ENCODE measurements around the gene PLA2G4F.

PLA2G4F gene, protein sequence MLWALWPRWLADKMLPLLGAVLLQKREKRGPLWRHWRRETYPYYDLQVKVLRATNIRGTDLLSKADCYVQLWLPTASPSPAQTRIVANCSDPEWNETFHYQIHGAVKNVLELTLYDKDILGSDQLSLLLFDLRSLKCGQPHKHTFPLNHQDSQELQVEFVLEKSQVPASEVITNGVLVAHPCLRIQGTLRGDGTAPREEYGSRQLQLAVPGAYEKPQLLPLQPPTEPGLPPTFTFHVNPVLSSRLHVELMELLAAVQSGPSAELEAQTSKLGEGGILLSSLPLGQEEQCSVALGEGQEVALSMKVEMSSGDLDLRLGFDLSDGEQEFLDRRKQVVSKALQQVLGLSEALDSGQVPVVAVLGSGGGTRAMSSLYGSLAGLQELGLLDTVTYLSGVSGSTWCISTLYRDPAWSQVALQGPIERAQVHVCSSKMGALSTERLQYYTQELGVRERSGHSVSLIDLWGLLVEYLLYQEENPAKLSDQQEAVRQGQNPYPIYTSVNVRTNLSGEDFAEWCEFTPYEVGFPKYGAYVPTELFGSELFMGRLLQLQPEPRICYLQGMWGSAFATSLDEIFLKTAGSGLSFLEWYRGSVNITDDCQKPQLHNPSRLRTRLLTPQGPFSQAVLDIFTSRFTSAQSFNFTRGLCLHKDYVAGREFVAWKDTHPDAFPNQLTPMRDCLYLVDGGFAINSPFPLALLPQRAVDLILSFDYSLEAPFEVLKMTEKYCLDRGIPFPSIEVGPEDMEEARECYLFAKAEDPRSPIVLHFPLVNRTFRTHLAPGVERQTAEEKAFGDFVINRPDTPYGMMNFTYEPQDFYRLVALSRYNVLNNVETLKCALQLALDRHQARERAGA

DNA sequence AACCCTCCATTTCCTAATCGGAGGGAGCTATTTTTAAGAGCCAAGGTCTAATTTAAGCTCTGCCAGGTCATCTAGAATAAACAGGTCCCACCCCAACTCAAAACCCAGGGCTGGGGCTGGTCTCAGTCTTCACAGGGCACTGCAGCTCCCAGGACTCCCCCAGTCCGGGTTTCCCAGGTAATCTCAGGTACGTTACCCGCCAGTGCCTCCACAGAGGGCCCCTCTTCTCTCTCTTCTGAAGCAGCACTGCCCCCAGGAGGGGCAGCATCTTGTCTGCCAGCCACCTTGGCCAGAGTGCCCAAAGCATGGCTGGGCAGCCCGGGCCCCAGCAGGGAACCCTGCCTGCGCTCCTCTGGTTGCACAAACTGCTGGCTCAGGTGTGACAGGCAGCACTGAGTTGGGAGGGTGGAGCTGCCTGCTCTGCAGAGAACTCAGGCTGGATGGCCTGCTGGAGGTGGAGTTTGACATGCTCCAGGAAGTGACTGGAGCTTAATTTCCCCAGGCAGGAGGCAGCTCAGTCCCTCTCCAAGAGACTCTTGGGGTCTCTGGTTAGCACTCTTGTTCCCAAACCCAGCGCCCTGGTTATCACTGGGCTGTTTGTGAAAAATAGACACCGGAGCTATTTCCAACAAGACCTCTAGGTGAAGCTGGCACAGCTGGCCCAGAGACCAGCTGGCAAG lies at the start of gene PLA2G4F:
TSS of gene PLA2G4F (minus strand) at position 394 of the 680 bp plus-strand sequence. CDS start at position 307, 87 bp downstream.
- no peak for DNase-seq

DNA sequence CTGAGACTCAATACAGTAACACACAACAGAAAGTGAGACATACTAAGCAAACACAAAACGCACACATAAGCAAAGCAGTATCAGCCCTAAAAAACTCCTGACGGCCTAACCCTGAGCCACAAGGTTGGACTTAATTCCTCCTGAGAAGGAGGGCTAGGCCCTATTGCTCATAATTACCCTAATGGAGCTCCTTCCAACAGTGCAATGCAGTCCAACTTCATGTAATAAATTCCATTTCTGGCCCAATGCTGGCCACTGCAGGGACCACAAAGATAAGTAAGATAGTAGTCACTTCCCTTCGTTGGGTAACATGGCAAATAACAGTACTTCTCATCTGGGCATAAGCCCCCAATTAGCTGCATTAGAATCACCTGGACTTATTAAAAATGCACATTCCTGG lies 47.5 kb upstream of the PLA2G4F start:
- DNase-seq: no peak

DNA sequence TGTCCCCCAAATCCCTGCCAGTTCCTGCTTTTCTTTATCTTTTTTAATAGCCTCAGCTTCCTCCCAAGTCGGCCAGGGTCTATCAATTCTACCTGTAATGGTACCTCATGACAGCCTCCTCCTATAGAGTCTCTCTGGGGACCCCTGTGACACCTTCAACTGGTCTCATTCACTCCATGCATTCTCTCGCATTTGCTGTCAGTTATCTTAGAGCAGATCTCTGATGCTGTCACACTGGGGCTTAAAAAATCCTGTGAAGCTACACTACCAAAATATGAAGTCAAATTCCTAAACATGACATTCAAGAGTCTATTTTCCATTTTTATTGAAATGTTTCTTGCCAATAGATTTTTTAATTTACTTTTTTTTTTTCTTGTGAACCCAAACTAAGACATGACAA lies 46.2 kb upstream of the PLA2G4F start:
- no peak for DNase-seq

DNA sequence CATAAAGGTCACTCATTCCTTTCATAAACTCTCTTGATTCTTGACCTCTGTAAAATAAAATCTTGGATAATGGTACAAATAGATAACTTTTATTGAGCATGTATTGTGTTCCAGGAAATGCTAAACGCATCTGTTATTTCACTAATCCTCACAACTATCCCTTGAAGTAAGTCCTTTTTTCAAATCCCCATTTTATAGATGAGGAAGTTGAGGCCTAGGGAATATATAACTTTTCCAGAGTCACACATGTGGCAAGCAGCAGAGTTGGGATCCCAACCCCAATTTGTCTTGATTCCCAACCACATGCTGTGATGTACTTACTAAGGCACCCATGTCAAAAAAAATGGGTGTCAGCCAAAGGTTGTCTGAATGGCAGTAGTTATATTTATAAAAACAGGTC lies 45.4 kb upstream of the PLA2G4F start:
- DNase-seq: no peak

DNA sequence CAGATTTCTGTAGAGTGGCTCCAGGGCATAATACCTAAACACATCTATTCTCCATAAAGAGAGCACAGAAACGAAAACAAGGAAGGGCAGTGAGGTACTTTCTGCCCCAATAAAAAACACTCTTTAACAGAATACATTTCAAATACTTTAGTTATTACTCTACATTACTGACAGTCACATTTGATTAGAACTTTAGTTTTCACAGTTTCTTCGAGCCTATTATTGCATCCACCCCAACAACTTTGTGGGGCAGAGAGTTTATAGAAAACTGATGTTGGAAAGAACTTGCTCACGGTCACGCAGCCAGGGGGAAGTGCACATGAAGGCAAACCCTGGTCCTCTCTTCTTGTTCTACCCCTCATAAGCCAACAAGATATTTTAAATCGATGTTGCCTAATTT lies 42.7 kb upstream of the PLA2G4F start:
- DNase-seq: no peak

DNA sequence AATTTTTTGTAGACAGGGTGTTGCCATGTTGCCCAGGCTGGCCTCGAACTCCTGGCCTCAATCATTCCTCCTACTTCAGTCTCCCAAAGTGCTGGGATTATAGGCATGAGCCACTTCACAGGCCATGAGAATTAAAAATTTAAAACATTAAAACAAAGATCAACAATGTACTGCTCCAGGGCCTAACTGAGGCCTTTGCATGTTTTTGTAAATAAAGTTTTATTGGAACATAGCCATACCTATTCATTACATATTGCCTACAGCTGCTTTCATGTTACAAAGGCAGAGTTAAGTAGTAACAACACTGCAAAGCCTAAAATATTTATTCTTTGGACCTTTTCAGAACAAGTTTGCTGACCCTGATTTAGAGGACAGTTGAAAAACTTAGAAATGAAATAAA lies 42.1 kb upstream of the PLA2G4F start:
- DNase-seq: no peak

DNA sequence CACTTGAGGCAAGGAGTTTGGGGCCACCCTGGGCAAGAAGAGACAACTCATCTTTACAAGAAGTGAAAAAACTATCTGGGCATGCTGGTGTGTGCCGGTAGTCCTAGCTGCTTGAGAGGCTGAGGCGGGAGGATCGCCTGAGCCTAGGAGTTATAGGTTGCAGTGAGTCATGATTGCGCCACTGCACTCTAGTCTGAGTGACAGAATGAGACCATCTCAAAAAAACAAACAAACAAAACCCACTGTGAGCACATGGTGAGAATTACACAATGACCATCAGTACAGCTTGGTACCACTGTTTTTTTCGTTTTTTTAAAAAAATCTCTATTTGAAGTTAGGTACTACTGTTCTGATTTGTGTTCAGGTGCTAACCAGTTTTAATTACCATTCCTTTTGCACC lies 38.1 kb upstream of the PLA2G4F start:
- DNase-seq: no peak

DNA sequence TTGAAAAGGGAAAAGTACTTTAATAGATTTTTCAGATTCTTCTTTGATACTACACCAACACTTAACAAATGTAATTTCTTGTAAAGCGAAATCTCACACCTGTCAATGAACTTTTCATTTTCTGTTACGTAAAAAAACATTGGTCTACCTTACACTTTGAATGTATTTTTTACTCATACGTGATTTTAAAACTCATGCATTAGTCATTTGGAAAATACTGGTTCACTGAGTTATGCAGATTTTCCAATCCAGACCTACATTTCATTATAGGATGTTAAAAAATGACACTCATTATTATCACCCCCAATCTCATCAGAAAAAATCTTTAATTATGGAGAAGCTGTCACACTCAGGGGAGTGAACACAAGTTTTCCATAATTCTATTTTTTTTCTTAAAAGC lies 36.9 kb upstream of the PLA2G4F start:
- no peak for DNase-seq

DNA sequence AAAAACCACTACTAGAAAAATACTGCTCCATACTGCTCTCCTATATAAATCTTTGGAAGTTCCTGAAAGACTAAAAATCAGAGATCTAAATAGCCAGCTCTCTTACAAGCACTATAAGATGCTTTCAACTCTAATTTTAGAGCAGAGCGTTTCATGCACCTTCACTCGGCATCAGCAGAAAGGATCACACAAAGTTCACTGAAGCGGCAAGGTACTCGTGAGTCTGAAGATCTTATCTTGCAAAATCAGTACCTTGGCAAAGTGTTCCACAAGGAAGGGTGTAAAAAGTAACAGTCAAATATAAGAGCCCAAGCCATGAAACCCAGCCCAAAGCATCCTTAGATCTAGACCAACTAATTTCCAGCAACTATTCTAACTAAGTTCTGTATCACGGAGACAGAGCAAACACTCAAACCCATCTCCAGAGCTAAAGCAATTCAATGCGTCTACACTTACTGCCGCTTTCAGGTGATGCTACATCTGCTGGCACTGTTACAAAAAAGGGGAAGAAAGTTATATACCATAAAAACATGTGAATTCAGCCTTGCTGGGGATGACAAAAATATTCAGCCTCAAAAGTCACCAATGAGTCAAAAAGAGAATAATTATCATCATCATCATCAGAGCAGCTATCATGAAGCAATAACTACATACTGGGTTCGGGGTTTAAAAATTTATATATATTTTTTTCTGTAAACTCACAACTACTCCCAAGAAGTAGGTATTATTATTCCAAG lies 35.3 kb upstream of the PLA2G4F start:
- no peak for DNase-seq

DNA sequence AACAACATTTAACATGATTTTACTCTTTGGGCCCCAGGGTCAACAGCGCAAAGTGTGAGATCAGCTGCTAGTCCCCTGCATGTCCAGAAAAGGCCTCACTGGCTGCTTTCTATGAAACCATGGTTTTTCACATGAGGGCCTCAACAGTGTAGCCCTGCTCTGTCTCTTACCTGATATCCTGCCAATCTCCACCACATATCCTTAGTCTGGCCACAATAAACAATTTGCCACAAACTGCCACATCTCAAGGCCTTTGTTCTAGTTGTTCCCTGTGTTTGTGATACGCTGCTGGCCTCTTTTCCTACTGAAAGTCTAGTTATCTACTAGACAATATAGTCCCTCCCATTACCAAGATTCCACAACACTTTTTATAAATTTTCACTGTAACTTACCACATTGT lies 33.9 kb upstream of the PLA2G4F start:
- no peak for DNase-seq

DNA sequence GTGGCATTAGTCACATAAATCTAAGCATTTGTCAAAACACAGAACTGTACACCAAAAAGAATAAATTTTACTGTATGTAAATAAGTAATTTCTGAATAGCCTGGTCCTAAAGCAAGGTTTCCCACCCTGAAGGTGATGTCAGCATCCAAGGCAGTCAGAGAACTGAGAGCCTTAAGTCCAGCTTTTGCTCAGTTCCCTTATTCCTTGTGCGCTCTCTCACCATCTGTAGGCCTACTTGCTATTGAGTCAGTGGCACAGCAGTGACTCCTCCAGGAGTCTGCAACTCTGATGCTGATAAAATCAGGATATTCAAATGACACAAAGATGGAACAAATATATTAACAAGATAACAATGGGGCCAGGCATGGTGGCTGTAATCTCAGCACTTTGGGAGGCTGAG lies 29.4 kb upstream of the PLA2G4F start:
- no peak for DNase-seq

DNA sequence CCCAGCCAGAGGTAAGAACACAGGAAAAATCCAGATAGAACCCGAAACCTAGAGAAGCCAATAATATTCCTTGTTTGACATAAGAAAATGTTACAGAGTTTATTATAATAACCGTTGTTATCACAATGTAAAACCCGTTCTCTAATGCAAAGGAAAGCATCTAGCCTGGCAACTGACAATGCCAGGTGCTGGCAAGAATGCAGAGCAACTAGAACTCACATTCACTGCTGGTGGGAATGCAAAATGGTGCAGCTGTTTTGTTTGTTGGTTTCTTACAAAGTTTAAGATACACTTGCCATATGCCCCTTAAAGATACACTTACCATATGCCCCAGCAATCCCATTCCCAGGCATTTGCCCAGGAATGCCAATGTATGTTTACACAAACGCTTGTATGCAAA lies 28.3 kb upstream of the PLA2G4F start:
- no peak for DNase-seq

DNA sequence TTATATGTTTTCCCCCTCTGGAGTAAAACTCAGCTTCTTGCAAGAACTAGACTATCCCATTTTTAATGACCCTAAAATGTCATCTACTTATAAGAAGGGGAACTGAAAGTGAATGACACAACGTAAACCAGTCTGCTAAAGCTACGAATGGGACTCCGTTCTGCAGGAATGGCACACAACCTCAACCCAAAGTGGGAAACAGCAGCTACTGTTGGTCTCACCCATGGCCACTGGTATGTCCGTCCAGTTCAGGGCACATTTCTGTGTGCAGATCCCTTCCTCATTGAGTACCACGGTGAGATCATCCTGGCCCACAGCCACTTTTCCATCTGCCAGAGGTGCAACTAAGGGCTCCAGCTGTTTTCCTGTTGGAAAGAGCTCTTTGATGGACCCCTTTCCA lies 27.9 kb upstream of the PLA2G4F start:
- no peak for DNase-seq

DNA sequence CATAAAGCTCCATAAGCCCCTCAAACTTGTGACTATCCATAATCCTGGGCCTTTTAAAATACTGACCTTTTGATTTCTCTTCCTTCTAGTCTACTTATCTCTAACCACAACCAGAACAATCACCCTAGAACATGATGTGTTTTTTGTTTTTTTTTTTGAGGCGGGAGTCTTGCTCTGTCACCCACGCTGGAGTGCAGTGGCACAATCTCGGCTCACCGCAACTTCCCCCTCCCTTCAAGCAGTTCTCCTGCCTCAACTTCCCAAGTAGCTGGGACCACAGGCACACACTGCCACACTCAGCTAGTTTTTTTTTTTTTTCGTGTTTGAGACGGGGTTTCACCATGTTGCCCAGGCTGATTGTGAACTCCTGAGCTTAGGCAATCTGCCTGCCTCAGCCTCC lies 26.5 kb upstream of the PLA2G4F start:
- DNase-seq: no peak

DNA sequence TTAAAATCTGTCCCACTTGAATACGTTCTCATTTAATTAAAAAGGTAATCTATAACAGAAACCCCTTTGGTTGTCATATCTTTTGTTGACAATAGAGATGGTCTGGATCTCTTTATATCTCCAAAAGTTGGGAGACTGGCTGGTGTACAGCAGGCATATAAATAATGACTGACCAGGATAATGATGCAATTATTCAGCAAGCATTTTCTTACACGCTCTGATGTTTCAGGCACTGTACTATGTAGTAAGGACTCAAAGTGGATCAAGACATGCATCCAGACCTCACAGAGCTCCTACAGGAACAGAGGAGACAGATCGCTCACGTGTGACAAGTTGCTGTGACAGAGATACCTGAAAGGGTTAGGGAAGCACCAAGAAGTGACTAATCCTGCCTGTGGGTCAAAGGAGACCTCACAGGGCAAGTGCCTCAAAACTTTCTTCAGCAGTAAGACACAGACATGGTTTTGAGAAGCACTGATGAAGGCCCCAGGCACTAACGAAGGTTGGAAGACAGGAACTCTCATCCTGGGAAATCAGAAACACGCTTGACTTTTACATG lies 26.0 kb upstream of the PLA2G4F start:
- no peak for DNase-seq

DNA sequence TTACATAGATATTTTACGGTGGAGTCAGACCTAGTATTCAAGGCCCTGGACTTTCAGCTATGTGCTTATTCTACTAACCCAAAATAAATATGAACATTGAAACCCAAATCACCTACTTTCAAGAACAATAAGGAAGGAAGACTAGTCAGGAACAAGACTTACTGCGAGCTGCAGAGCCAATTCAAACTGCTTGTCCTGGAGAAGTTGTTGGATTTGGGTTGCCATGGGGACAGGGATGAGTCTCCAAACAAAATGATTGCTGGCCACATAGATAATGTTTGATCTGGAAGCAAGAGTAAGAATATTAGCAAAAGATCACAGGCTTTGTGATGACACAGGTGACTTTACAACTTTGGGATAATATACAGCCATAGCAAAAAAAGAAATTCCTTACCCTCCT lies 21.6 kb upstream of the PLA2G4F start:
- no peak for DNase-seq

DNA sequence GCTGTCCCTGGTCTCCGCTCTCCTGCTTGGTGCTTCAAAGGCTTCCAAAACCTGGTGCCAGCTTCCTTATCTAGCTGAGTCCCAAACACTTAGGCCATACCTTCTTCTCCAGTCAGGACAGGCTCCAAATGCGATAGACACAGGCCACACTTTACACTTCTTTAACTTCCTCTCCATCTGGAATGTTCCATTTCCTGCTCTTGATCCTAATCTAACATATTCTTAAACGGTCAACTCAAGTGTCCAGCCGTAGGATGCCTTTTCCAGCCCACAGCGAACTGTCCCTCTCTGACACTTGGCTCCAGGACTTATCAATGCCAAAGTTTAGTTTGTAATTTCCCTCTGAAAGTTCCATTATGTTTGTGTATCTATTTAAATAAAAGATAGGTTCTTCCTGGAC lies 19.2 kb upstream of the PLA2G4F start:
- no peak for DNase-seq

DNA sequence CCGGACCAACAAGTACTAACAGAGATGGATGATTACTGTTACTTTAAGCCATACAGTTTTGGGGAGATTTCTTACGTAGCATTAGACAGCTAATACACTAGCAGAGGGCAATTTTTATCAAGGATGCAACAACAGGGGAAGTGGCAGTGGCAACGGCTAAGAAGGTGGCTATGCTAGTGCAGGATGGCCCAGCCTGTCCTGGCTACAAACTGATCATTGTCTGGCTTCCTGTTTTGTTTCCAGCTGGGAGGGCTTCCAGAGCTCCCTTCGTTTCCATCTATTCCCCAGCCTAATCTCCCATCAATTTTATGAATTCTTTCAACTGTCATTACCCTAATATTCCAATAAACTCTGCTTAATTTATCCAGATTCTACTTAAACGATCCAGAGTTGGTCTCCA lies 16.0 kb upstream of the PLA2G4F start:
- DNase-seq: no peak

DNA sequence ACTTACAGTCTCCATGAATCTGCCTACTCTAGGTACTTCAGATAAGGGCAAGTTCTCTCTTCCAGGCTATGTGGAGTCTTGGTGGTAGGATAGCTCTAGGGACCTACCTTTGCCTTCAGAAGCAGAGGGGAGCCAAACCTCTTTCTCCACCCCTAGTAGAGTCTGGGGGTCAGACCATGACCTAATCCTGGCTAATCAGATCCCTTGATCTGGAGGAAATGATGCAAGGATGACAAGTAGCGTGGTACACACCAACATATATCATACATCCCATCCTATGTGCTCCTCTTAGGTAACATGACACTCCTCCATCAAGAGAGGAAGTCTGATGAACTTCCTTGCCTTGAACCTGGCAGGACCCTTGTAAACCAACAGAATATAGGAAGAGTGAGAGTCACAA lies 15.4 kb upstream of the PLA2G4F start:
- DNase-seq: no peak

DNA sequence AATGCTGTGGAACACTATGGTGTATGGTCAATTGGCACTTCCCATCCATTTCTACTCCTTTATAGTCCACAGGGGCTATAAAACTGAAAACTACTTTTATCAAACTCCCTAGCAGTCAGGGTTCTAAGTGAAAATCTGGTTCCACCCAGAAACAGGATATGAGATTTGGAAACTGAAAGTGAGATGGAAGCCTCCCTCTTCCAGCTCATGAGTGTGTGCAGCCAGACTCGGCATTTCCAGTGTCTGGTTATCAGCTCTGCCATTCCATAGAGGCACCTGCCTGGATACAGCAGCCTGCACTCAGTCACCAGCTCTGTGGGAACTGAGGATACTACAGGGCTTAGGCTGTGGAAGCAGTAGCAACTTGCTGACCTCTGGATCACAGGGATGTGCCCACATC lies 14.7 kb upstream of the PLA2G4F start:
- no peak for DNase-seq

DNA sequence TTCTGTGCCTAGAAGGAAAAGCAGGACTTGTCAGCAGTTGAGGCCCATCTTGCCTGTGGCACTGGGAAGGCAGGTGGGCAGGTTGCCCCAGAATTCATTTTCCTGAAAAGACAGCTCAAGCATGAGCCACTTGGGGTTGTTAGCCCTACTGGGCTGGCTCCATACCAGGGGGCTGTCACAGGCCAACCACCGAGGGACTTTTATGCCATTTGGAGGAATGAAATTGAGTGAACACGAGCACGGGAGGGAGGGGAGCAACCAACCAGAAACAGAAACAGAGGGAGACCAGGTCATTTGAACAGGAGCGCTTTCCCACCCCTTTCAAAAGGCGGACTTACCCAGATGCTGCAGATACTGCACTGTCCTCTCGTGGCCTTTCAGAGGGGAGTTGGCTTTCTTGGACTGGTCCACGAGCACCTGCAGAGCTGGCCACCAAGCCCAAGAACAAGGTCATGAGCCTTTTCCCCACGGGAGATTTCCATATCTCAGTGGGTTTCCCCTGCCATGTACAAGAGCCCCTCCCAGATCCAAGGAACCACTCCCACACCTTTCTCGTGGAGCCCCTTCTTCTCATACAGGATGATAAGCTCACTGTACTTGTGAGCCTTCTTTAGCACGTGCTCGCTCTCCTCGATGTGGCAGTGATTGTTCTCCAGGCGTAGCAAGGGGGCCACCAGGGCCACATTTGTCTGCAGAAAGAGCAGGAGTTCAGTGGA lies 9.9 kb upstream of the PLA2G4F start:
- no peak for DNase-seq

DNA sequence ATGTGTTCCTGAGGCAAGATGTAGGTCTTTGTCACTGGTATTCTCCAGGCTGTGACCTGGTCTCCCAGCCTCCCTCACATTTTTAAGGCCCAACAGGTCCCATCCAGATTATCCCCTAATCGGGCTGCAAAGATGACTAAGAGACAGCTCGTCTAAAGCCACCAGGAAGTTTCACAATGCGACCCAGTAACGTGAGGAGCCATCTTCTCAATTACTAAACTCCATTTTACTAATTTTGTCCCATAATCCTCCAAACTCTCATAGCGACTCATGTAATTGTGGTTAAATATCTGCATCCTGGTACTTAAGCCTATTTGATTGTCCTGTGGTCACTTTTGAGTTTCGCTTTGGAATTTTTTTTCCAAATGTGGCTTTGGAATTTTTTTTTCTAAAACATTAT lies 8.7 kb upstream of the PLA2G4F start:
- DNase-seq: no peak
